ENCODE results near the gene PACS1. TPM values are rescaled to one million over a fixed set of nuclear protein-coding genes. Genes with fewer than 3 reads are reported as not detected.

PACS1 gene
- total RNA-seq, 3 donors from 2014 or later (not counting 1 experiment from before 2014, with no cell fraction given), result 176 to 204 (median 186) TPM

DNA sequence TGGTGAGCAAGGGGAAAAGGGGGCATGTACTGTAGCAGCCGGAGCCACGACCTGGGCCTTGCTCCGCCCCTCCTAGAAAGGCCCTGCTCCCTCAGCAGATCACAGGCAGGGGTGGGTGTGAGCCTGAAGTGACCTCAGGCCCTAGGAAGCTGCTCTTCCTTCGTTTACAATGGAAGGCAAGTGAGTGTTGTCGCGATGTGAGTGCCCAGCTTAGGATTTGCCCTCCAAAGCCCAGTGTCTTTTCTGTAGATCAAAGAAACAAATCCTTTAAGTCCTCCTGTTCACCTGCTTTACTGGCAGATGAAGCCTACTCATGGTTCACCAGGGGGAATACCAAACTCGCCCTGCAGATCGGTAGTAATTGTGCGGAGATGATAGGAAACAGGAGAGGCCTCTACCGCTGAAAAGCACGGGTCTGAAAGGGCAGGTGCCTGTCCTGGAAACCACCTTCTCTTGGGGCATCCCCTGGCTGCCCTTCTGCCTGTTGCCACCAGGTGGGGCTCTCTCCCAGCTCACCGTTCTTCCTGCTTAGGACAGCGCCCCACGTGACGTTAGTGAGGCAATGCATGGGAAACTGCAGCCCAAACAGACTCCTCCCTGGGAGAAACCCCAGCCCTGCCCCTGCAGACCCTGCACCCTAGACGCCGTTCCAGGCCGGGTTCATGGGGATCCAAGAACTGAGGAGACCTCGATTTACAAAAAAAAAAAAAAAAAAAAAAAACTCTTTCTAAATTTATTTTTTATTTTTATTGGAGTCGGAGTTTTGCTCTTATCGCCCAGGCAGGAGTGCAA lies 152.5 kb downstream of the PACS1 start:
- Mint-ChIP-seq H3K4me3 (no peak overlapping the region), H3K27ac (peak overlapping the region; percentile 93 to 96), H3K9me3 (no peaks in the 10 kb centered on the region), H3K36me3 (peaks cover 8% of the 10 kb centered on the region), H3K27me3 (ENCODE audit: low read depth in 2 of 2) (no peaks in the 10 kb centered on the region), H3K4me1 (peaks cover 18 to 19% of the 10 kb centered on the region in 2 donors)
- TF ChIP-seq, protein P1, sequence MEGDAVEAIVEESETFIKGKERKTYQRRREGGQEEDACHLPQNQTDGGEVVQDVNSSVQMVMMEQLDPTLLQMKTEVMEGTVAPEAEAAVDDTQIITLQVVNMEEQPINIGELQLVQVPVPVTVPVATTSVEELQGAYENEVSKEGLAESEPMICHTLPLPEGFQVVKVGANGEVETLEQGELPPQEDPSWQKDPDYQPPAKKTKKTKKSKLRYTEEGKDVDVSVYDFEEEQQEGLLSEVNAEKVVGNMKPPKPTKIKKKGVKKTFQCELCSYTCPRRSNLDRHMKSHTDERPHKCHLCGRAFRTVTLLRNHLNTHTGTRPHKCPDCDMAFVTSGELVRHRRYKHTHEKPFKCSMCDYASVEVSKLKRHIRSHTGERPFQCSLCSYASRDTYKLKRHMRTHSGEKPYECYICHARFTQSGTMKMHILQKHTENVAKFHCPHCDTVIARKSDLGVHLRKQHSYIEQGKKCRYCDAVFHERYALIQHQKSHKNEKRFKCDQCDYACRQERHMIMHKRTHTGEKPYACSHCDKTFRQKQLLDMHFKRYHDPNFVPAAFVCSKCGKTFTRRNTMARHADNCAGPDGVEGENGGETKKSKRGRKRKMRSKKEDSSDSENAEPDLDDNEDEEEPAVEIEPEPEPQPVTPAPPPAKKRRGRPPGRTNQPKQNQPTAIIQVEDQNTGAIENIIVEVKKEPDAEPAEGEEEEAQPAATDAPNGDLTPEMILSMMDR (IDR thresholded peaks at IDR 0.05), result peak; percentile 99
- WGBS (ENCODE audit: insufficient coverage), result 37% methylated on average over 17 of the region's 21 CpGs
- Histone ChIP-seq H3K4me3 (ENCODE audit: low read length) (no peak overlapping the region), H3K4me1 (ENCODE audit: control insufficient read depth, insufficient read depth, low read length) (peaks cover 14% of the 10 kb centered on the region), H3K27me3 (ENCODE audit: control insufficient read depth, insufficient read depth, low read length) (no peaks in the 10 kb centered on the region), H3K27ac (ENCODE audit: low read length) (peak overlapping the region; percentile 90), H3K9me3 (ENCODE audit: control insufficient read depth, insufficient read depth, low read length) (no peaks in the 10 kb centered on the region), H3K36me3 (ENCODE audit: control insufficient read depth, insufficient read depth, low read length) (peaks cover 61% of the 10 kb centered on the region)
- ATAC-seq, result peak; percentile 98 to 100 (median 98)
- DNase-seq, result peak; percentile 91 to 99
- intact Hi-C loops (cut with micrococcal nuclease), result loop anchor here (1.0 to 5.0 kb wide), 4 partner anchors 36 to 165 kb away; no protein-coding TSS in a partner anchor

DNA sequence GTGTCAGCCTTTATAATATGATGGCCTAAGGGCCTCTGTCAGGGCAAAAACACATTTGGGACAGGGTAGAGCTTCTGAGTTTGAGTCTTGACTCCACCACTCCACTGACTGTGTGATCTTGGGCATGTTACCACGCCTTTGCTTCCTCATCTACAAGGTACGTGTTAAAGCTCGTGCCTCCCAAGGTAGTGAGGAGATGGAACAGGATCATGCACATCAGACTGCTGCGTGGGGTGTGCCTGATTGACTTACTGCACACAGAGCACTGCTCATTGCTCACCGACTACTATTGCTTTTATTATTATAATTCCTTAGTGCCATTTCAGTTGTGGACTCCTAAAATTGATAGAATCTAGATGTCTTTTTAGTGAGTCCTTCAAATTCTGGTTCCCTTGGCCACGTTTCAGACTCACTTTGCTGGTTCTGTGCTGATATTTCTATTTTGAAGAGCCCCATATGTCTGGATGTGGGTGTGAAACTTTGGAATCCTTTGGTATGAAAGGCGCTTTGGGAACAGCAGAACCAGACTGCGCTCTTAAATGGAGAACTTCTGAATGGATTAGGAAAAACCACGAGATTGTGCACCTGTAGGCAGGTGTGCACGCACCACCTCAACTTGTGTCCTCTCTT lies 154.3 kb downstream of the PACS1 start:
- H3K27me3 ChIP-seq (ENCODE audit: control insufficient read depth, insufficient read depth, low read length), result no peaks in the 10 kb centered on the region
- ATAC-seq, result no peak
- H3K9me3 Mint-ChIP-seq, result no peaks in the 10 kb centered on the region
- intact Hi-C loops (cut with micrococcal nuclease), result loop anchor here (5.0 kb wide), 1 partner anchor 163 kb away; no protein-coding TSS in a partner anchor
- H3K27ac Mint-ChIP-seq, result no peak overlapping the region
- H3K4me1 ChIP-seq (ENCODE audit: control insufficient read depth, insufficient read depth, low read length), result peaks cover 11% of the 10 kb centered on the region
- peaks cover 11% of the 10 kb centered on the region in 2 donors for H3K4me1 Mint-ChIP-seq
- 97% methylated on average over 8 of the region's 10 CpGs for WGBS (ENCODE audit: insufficient coverage)
- H3K27ac ChIP-seq (ENCODE audit: low read length), result no peak overlapping the region
- TF ChIP-seq, protein P1 (IDR thresholded peaks at IDR 0.05), result no peak
- H3K4me3 ChIP-seq (ENCODE audit: low read length), result no peak overlapping the region
- no peaks in the 10 kb centered on the region for H3K9me3 ChIP-seq (ENCODE audit: control insufficient read depth, insufficient read depth, low read length)
- H3K36me3 ChIP-seq (ENCODE audit: control insufficient read depth, insufficient read depth, low read length), result peaks cover 63% of the 10 kb centered on the region
- no peak overlapping the region for H3K4me3 Mint-ChIP-seq
- no peaks in the 10 kb centered on the region for H3K36me3 Mint-ChIP-seq
- no peak for DNase-seq
- no peaks in the 10 kb centered on the region for H3K27me3 Mint-ChIP-seq (ENCODE audit: low read depth in 2 of 2)

DNA sequence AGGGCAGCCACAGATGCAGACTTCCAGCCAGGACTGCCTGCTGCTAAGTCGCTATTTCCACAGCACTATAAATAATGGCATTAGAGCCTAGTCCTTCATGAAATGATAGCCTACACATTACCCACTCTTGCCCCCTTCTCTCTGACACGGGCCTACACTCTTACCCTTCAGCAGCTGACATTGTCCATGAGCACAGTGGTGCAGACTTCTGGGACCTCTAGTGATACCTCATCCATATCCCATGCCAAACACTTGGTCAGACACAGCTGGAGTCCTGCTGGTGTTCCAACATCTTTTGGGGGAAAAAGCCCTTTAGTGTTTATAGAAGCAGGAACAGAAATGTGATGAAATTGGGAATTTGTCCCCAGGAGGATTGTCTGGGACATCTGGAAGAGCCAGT lies 155.0 kb downstream of the PACS1 start:
- no peaks in the 10 kb centered on the region for H3K9me3 ChIP-seq (ENCODE audit: control insufficient read depth, insufficient read depth, low read length)
- no peak overlapping the region for H3K4me3 Mint-ChIP-seq
- H3K4me3 ChIP-seq (ENCODE audit: low read length), result no peak overlapping the region
- H3K36me3 Mint-ChIP-seq, result no peaks in the 10 kb centered on the region
- H3K27me3 Mint-ChIP-seq (ENCODE audit: low read depth in 2 of 2), result no peaks in the 10 kb centered on the region
- H3K36me3 ChIP-seq (ENCODE audit: control insufficient read depth, insufficient read depth, low read length), result peaks cover 58% of the 10 kb centered on the region
- no peaks in the 10 kb centered on the region for H3K27me3 ChIP-seq (ENCODE audit: control insufficient read depth, insufficient read depth, low read length)
- H3K4me1 ChIP-seq (ENCODE audit: control insufficient read depth, insufficient read depth, low read length), result peaks cover 11% of the 10 kb centered on the region
- ATAC-seq, result no peak
- no peaks in the 10 kb centered on the region for H3K9me3 Mint-ChIP-seq
- H3K4me1 Mint-ChIP-seq, result peaks cover 11% of the 10 kb centered on the region in 2 donors
- WGBS (ENCODE audit: insufficient coverage), result 100% methylated on average over 2 of the region's 2 CpGs
- intact Hi-C loops (cut with micrococcal nuclease), result no loop called here
- H3K27ac Mint-ChIP-seq, result no peak overlapping the region
- DNase-seq, result no peak
- TF ChIP-seq, protein P1 (IDR thresholded peaks at IDR 0.05), result no peak
- no peak overlapping the region for H3K27ac ChIP-seq (ENCODE audit: low read length)
